ENCODE measurements around the gene CLSTN2. TPM values are rescaled to one million over a fixed set of nuclear protein-coding genes. Genes with fewer than 3 reads are reported as not detected.

The CLSTN2 gene
- 9.7 TPM for total RNA-seq

- peak; percentile 51 for DNase-seq (ENCODE audit: low spot score)
Observed at GRCh38 chr3:139935016-139935865, at the start of gene CLSTN2. CLSTN2 (plus strand) TSS chr3:139935185.

GRCh38 chr3:139887431-139887830, 47.6 kb upstream of the CLSTN2 start:
- no peak for DNase-seq (ENCODE audit: low spot score)

- no peak for DNase-seq (ENCODE audit: low spot score)
Observed at GRCh38 chr3:139888561-139889140, 46.3 kb upstream of the CLSTN2 start.

- DNase-seq (ENCODE audit: low spot score) = no peak
Observed at GRCh38 chr3:139893267-139893962, 41.6 kb upstream of the CLSTN2 start.

- no peak for DNase-seq (ENCODE audit: low spot score)
Observed at GRCh38 chr3:139893963-139894642, 40.9 kb upstream of the CLSTN2 start.

GRCh38 chr3:139894643-139894989, 40.4 kb upstream of the CLSTN2 start:
- no peak for DNase-seq (ENCODE audit: low spot score)

- no peak for DNase-seq (ENCODE audit: low spot score)
Observed at GRCh38 chr3:139897759-139898158, 37.2 kb upstream of the CLSTN2 start.

- DNase-seq (ENCODE audit: low spot score) = no peak
Observed at GRCh38 chr3:139906418-139906817, 28.6 kb upstream of the CLSTN2 start.

GRCh38 chr3:139909811-139910210, 25.2 kb upstream of the CLSTN2 start:
- no peak for DNase-seq (ENCODE audit: low spot score)

GRCh38 chr3:139916271-139916670, 18.7 kb upstream of the CLSTN2 start:
- no peak for DNase-seq (ENCODE audit: low spot score)

GRCh38 chr3:139917226-139917785, 17.7 kb upstream of the CLSTN2 start:
- no peak for DNase-seq (ENCODE audit: low spot score)

- DNase-seq (ENCODE audit: low spot score) = no peak
Observed at GRCh38 chr3:139928708-139929505, 6.1 kb upstream of the CLSTN2 start.

- no peak for DNase-seq (ENCODE audit: low spot score)
Observed at GRCh38 chr3:139930211-139930610, 4.8 kb upstream of the CLSTN2 start.

GRCh38 chr3:139933766-139934165, 1.2 kb upstream of the CLSTN2 start:
- DNase-seq (ENCODE audit: low spot score) = no peak

GRCh38 chr3:139934613-139935015, 371 bp upstream of the CLSTN2 start:
- DNase-seq (ENCODE audit: low spot score) = peak; percentile 45

GRCh38 chr3:139935866-139936817, 1.2 kb downstream of the CLSTN2 start:
- peak; percentile 46 for DNase-seq (ENCODE audit: low spot score)

- DNase-seq (ENCODE audit: low spot score) = peak; percentile 51
Observed at GRCh38 chr3:139937674-139938279, 2.8 kb downstream of the CLSTN2 start.

GRCh38 chr3:139939681-139940190, 4.8 kb downstream of the CLSTN2 start:
- no peak for DNase-seq (ENCODE audit: low spot score)

- no peak for DNase-seq (ENCODE audit: low spot score)
Observed at GRCh38 chr3:139940622-139941021, 5.6 kb downstream of the CLSTN2 start.
